Measurements from ENCODE around the gene FBXO48.

- TF ChIP-seq CTCF (optimal IDR thresholded peaks at IDR 0.05 in 1 of 3, IDR thresholded peaks at IDR 0.05 in 1 of 3, conservative IDR thresholded peaks at IDR 0.05 in 1 of 3; ENCODE audit: extremely low read depth in 1 of 3, insufficient read depth in 2 of 3, low read length in 3 of 3) (no peak), EZH2 (IDR thresholded peaks at IDR 0.05; ENCODE audit: low read length) (no peak)
These were observed 49.2 kb downstream of the FBXO48 start for GRCh38 chr2:68417926-68418325.
